ENCODE measurements around the gene EFEMP2.

Gene EFEMP2

DNA sequence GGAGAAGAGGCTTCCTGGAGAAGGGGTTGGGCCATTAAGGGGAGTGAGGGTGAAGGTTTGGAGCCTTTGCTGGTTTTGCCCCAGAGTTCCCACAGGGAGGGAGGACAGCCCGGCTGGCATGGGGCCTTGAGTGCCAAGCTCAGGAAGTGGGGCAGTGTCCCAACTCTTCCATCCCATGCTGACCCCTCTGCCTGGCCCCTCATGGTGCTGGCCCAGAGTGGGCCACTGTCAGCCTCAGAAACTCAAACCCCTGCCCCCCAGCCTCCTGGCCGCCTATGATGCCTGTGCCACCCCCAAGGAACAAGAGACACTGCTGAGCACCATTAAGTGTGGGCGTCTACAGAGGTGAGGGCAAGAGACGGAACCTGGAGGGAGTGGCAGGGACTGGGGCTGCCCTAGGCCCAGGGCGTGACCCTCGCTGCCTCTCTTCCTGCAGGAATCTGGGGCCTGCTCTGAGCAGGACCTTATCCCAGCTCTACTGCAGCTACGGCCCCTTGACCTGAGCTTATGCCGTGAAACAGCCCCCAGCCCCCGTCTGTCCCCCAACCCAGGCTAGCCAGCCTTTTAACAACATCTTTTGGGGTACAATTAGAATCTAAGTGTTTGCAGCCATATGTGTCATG lies 6.9 kb downstream of the EFEMP2 start:
- DNase-seq = no peak

DNA sequence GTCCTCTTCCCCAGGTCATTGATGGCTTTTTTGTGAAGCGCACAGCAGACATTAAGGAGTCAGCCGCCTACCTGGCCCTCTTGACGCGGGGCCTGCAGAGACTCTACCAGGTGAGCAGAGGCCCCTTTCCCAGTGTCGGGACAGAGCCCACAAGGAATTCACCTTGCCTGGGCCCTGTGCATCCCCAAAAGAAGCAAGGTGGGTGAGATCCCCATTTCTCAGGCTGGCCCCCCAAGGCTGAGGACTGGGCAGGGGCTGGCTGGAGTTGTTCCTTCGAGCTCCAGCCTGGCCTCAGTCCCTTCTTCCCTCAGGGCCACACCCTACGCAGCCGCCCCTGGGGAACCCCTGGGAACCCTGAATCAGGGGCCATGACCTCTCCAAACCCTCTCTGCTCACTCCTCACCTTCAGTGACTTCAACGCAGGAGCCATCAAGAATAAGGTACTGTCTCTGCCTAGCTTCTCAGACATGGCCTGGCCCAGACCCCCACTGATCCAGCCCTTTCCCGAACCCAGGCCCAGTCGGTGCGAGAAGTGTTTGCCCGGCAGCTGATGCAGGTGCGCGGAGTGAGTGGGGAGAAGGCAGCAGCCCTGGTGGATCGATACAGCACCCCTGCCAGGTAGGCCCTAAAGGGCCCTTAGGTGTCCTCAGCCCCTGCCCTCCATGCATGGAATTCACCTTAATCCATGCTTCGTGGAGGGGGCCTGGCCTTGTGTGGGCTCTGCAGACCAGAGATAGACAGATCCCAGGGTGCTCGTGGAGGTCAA lies 7.7 kb downstream of the EFEMP2 start:
- DNase-seq = no peak

DNA sequence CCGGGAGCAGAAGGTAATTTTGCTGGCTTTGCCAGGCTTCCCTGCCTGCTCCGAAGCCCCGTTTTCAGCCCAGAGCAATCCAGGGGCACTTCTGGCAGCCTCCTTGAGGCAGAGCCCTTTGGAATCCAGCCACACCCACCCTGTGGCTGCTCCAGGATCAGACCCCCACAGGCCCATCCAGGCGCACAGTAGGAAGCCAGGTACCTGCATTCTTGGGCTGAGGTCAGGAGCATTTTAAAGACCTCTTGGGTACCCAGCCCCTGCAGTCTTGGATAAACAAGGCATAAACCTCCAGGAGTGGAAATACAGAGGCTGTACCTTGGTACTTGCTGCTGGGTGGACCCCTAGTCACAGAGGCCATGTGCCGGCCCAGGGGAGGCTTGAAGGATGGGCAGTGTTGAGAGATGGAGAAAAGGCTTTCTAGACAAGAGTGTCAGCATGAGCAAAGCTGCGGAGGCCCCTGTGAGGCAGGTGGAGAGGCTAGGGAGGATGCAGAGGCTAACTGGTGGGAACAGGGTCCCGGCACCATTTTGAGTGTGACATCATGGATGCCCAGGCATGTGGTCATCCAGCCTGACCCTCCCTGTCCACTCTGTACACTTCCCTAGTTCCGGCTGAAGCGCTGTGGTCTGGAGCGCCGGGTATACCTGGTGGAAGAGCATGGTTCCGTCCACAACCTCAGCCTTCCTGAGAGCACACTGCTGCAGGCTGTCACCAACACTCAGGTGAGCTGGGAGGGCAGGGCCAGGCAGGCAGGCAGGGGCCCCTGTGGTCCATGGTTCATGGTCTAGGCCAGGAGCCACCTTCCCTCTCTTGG lies 8.5 kb downstream of the EFEMP2 start:
- DNase-seq = no peak

DNA sequence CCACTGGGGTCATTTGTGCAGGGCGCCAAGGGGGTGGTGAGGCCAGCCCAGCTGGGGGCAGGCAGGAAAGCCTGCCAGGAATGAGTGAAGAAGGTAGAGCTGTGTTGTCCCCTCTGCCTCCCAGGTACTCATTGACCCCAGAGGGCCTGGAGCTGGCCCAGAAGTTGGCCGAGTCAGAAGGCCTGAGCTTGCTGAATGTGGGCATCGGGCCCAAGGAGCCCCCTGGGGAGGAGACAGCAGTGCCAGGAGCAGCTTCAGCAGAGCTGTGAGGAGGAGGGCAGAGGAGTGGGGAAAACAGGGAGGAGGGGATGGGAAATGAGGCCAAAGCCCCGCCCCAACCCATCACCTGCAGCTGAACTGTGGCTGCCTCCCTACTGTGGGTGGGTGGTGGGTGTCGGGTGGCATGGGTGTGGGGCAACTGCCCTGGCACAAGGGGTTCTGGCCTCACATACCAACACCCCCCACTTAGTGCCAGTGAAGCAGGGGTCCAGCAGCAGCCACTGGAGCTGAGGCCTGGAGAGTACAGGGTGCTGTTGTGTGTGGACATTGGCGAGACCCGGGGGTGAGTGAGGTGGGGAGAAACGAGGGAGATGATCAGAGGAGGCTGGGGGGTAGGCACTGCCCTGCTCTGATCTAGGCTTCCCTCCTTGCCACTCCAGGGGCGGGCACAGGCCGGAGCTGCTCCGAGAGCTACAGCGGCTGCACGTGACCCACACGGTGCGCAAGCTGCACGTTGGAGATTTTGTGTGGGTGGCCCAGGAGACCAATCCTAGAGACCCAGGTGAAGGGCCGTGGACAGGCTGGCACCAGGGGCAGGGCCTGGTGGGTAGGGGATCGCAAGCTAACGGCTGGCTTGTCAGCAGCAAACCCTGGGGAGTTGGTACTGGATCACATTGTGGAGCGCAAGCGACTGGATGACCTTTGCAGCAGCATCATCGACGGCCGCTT lies 9.4 kb downstream of the EFEMP2 start:
- DNase-seq = no peak

DNA sequence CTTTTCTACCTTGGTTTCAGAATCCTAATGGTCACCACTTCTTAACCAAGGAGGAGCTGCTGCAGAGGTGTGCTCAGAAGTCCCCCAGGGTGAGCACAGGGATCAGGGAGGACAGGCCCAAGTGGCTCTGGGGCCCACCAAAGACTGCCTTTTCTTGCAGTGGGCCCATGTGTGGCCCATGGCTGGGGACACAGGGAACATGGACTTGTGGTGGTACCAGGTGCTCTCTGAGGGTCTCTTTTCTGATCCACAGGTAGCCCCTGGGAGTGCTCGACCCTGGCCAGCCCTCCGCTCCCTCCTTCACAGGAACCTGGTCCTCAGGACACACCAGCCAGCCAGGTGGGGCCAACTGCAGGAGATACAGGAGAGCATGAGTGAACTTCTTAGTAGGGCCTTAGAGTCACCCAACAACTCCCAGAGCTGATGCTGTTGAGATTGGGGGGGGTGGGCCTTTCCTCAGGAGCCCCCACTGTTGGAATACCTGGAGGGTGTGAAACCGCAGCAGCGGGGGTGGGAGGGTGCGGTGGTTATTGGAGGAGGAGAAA lies 10.3 kb downstream of the EFEMP2 start:
- no peak for DNase-seq

DNA sequence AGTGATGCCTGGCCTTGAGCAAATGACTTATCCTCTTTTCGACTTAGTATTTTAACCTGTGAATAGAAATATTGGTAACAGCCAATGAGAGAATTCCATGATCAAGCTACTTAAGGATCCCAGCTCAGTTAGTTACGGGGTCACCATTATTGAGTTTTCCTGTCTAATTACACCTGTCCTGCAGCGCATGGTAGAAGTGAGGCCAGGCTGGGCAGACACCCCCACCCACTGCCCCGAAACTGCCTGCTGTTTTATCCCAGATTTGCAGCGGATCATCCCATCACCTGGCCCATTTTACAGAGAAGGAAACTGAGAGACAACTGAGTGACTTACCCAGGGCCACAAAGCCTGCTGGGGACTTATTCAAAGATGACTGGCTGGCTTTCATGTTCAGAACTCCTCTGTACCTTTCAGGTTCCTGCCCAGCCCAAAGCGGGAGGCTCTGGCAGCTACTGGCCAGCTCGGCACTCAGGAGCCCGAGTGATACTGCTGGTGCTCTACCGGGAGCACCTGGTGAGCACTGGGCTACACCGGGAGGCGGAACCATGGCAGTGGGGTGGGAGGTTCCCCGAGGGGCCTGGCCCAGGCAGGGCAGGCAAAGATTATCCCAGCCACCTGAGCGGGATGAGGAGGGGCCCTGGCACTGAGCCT lies 10.9 kb downstream of the EFEMP2 start:
- no peak for DNase-seq

DNA sequence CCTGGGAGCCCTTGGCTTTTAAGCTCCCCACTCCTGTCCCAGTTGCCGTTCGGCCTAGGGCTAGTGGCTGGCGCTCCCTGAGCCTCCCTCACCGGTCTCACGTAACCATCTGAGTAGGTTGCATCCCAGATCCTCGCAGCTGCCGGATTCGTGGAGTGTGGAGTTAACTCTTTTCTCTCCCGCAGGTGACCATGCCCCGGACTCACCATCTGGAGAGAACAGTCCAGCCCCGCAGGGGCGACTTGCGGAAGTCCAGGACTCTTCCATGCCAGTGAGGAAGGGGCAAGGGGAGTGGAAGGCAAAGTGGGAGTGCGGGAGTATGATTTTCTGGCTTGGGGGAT lies 11.5 kb downstream of the EFEMP2 start:
- DNase-seq = no peak

DNA sequence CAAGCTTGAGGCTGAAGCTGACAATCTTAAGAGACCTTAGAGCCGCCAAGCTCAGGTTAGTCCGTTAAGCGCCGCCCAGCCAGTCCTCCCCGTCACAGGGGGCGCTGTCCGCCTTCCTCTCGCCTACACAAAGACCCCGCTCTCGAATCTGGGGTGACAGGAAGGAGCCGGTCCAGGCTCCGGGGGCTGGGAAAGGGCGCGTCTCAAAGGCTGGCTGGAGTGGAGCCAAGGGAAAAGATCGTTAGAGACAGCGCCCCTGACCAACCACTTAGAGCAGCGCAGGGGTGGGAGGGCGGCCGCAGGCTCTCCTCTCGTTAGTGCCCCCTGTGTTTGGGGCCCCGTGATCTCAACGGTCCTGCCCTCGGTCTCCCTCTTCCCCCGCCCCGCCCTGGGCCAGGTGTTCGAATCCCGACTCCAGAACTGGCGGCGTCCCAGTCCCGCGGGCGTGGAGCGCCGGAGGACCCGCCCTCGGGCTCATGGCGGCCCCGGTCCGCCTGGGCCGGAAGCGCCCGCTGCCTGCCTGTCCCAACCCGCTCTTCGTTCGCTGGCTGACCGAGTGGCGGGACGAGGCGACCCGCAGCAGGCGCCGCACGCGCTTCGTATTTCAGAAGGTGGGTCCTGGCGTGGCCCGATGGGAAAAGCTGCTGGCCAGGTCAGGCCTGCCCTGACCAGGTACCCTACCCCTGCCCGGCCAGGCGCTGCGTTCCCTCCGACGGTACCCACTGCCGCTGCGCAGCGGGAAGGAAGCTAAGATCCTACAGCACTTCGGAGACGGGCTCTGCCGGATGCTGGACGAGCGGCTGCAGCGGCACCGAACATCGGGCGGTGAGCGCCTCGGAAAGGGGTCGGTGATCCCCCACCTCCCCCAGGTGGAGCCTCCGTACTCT lies 12.1 kb downstream of the EFEMP2 start, which contains the start of gene MUS81:
MUS81 (plus strand) TSS at position 156 of the 887 bp plus-strand sequence; CDS start at position 477, 321 bp downstream.
- DNase-seq = peak; percentile 95

DNA sequence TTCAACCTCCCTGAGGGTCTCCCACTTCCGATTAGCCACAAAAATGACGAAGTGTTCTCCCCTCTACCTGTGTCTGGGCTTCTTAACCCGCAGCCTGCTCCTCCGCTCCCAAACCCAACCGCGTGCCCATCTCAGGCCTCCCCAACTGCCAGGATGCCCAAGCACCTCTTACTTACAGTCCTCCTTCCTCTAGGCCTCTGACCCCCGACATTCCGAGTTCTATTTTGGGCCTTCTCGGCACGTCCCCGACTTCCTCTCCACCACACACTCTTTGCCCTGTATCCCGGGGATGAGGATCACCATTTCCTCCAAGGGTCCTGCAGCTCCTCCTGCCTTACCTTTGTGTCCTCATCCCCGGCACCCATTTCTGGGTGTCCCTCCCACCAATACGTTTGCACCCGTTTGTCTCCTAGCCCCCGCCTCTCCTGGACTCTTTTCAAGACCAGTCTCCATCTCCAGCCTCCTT lies 12.8 kb downstream of the EFEMP2 start:
- no peak for DNase-seq

DNA sequence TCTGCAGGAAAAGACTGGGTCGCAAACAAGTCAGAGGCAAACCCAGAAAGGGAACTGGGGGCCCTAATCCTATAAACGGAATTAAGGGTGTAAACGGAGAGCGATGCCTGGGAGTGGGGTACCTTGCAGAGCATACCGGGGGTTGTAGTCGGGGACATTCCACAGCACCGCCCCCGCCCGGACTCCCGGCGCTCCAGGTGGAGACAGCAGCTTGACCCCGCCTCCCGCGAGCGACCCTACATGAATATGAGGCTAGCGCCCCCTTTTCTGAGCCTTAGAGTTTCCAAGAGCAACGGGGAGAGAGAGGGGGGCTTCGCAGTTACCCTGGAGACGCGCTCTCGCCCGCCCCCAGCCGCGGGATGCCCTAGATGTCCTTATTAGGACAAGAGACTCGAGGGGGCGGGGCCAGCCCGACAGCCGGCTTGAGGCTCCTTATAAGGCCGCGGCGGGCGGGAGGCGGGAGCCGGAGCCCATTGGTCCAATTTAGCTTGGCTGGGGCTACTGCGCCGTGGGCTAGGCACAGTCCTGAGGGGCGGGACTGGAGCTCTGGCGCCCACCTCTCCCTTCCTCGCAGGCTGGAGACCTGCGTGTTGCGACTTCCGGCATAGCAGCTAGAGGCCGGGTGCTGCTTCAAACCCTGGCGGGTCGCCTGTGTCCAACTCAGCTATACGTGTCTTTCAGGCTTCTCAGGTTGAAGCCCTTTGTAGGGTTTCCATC lies 13.3 kb downstream of the EFEMP2 start:
- DNase-seq = peak; percentile 94

DNA sequence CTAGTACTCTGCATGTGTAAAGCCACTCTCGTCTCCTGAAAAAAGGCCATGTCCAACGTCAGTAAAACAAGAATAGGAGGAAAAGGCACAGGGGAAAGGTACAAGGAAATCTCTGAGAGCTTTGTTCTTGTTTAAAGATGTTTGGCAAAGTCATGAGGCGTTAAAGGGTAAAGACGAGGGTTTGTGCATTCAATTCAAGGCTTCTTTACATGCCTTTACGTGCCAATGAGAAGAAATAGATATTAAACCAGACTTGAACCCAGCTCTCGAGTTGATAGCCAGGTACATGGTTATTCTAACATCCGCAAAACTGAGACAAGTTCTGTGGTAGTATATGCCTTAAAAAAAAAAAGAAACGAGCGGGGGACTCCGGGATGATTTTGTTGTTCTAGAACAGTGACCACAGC lies 13.9 kb downstream of the EFEMP2 start:
- no peak for DNase-seq

DNA sequence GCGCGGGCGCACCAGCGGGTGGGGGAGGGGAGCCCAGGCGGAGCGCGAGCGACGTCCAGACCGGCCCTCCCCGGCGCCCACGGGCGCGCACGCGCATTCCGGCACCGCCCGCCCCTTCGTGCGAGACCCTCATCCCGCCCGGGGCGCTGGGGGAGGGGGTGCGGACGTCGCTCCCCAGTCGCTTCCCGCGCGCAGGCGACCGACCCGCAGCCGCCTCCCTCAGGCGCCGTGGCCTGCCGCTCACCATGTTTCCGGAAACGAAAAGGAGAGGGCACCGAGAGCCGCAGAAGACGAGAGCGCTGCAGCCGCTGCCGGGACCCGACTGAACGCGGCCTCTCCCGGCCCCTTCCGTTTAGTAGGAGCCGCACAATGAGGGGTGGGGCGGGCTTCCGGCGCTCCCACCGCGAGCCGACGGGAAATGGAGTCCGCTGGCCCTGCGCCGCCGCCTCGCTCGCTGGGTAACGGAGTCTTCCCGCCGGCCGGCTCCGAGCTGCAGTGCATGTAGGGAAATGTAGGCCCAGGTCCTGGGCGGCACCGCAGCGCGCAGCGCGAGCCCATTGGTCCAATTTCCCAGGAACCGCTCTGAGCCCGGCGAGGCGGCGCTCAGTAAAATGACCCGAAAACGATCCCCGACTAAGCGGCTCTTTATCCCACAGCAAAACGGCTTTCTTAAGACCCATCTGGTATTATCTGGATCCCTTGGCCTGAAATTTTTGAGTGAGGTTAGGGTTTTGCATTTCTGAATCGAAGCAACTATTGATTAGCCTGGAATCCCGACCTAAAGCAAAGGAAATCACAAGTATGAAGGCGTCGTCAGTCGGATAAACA lies 14.5 kb downstream of the EFEMP2 start, which contains the start of gene CFL1:
CFL1 (minus strand) TSS at position 328 of the 828 bp plus-strand sequence; CDS start at position 247, 81 bp downstream.
- peak; percentile 89 for DNase-seq

DNA sequence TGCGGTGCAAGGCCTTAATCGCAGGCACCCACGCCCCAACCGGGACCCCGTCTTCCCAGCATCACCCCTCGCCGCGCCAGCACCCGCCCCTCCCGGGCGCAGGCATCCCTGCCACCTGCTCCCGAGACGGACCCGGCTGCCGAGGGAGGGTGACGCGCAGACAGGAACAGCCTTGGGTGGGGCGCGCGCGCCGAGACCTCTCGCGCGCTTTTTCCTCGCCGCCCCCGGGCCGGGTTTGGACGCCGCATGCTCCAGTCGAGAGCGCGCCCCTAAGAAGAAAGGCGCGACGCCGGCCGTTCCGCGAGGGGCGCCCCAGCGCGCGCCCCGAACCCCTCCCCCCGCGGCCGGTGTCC lies 15.1 kb downstream of the EFEMP2 start:
- peak; percentile 50 for DNase-seq

DNA sequence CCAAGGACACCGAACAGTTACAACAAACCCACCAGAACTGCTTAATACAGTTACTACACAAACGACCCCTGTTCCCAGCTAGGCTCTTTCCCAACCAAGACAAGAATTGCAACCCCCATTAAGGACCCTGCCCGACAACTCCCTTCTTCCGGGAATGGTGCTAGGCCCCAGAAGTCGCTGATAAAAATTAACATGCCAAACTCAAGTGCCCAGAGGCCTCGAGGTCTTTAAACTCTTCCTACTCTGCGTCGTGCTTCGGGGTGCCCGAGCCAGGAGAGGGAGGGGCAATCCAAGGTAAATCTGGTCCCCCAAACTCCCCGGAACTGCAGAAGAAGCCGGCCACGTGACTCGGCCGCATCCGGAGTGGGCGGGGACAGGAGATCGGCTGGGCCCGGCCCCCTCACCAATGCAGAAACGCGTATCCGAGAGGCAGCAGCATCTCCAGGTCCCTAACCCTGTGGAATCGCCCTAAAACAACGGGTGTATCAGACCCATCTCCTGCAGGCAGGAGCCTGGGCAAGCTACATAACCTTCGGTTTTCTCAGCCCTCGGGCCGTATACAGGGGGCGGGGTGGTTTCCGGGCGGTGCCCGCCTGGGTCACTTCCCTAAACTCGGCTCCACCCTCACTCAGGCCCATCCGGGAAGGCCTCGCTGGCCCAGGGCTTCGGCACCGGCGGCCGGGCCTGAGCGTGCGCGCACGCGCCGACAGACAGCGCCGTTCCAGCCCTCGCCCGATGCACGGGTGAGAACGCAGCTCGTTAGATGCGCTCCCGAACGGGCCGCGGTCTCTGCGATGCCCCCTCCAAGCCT lies 15.7 kb downstream of the EFEMP2 start:
- peak; percentile 73 for DNase-seq

DNA sequence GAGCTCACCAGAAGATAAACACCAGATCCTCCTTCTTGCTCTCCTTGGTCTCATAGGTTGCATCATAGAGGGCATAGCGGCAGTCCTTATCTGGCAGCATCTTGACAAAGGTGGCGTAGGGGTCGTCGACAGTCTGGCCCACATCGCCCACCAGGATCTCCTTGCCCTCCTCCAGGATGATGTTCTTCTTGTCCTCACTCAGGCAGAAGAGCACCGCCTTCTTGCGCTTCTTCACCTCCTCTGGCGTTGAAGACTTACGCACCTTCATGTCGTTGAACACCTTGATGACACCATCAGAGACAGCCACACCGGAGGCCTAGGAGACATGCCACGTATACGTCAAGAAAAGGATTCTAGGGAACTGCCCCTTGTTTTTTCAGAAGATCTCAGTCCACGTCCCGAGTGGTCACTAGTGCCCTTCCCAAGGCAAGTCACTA lies 16.7 kb downstream of the EFEMP2 start:
- DNase-seq = no peak

DNA sequence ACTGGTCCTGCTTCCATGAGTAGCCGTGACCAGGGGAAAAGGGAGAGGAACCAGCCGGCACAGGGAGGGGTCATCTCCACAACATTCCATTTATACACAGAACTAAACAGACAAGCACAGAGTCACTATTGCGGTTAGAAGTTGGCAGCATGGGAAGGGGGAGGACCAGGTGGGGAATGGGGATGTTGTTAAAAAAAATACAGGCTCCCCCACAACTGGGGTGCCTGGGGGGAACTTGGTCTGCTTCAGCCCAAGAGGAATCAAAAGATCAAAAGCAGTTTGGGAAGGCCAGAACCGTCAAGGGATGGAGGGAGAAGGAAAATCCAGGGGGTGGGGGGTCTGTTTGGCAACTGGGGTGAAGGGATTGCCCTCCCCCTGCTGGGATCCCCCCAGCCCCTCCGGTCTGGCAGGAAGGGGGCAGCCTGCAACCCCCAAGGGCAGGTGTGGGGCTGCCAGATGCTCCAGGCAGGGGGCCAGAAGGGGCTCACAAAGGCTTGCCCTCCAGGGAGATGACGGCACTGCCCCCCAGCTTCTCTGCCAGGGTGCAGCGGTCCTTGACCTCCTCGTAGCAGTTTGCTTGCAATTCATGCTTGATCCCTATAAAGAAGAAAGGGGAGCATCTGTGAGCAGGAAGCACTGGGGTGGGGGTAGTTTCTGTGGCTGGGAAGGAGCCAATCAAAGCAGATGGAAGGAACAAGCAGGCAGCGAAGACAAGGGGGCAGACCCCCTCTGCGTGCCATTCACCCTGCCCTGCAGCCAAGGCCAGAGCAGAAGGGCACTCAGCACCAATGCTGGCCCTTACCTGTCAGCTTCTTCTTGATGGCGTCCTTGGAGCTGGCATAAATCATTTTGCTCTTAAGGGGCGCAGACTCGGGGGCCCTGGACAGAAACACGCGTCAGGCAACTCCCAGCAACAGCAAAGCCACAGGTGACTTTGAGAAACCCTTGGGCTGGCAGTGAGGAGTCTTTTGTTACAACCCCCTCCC lies 17.5 kb downstream of the EFEMP2 start:
- DNase-seq = no peak

DNA sequence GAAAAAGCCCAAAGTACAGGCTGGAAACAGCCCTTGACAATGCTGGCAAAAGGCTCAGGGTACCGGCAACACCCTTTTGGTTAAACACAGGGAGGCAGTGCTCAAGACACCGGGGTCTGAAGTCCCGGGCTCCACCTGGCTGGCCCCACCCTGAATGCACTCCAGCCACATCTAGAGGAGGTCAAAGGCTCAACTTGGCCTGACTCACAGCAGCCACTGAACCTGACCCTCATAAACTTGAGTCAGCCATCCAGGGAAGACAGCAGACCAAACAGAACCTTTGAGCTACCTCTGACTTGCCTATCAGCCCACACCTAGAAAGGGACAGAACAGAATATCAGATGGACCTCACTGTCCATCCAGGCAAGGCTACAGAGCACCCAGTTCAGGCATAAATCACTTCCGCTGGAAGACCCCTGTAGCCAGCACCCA lies 18.4 kb downstream of the EFEMP2 start:
- DNase-seq = no peak
